H1 (cell line): ENCODE results near the gene GNG10. TPM values are rescaled to one million over a fixed set of nuclear protein-coding genes. Genes with fewer than 3 reads are reported as not detected.

Source experiments
- polyA plus RNA-seq, 7 experiments: library from polyadenylated mRNA; depleted of rRNA in 3 of 7; stranded (reverse) in 5 of 7; unstranded in 2 of 7; fragments of >200 nt in 5 of 7; fragments of 200-250 nt in 2 of 7; gene quantifications; 1 replicate in 5 of 7; 2 replicates in 1 of 7; 4 replicates in 1 of 7; pipeline versions ENCODE4 v1.2.1 to v1.2.3, GENCODE V29; 2011 to 2013; ENCODE audit warnings: missing spikeins in 2 of 7, mixed read lengths in 2 of 7
- total RNA-seq: library from RNA; stranded (reverse); fragmentation: NEBNext Ultra II Directional; extraction: Animal tissue kit (Norgen Biotek cat#: 25700); gene quantifications from 2 replicates; pipeline ENCODE4 v1.2.1, GENCODE V29; 2021

Gene GNG10
- total and polyA plus RNA-seq, 2 of the 8 experiments (the other 6 are each of a cell fraction or from before 2014, with no cell fraction given), result 24.7 to 28.5 TPM

Other genes with a start within 250 kb of the GNG10 start
- 123 and 131 TPM in 2 replicates for gene ECPAS, start 177.2 kb upstream of the GNG10 start, total RNA-seq
- gene ECPAS, start 177.2 kb upstream of the GNG10 start, polyA plus RNA-seq (2011; rRNA removed), result 15.6 and 20.9 TPM in 2 replicates
- gene ZNF483, start 136.4 kb upstream of the GNG10 start, total RNA-seq, result 82.0 and 83.8 TPM in 2 replicates
- 3.2 and 4.8 TPM in 2 replicates for gene ZNF483, start 136.4 kb upstream of the GNG10 start, polyA plus RNA-seq (2011; rRNA removed)
- gene PTGR1, start 62.0 kb upstream of the GNG10 start, total RNA-seq, result 28.5 and 29.3 TPM in 2 replicates
- 12.4 and 16.9 TPM in 2 replicates for gene PTGR1, start 62.0 kb upstream of the GNG10 start, polyA plus RNA-seq (2011; rRNA removed)
- 6.2 and 6.6 TPM in 2 replicates for gene DNAJC25, start 30.3 kb upstream of the GNG10 start, total RNA-seq
- 2.5 and 2.7 TPM in 2 replicates for gene DNAJC25, start 30.3 kb upstream of the GNG10 start, polyA plus RNA-seq (2011; rRNA removed)
- gene SHOC1, start 133.3 kb downstream of the GNG10 start, total RNA-seq, result not detected in 2 replicates
- gene SHOC1, start 133.3 kb downstream of the GNG10 start, polyA plus RNA-seq (2011; rRNA removed), result not detected in 2 replicates
- gene UGCG, start 235.2 kb downstream of the GNG10 start, total RNA-seq, result 31.4 and 34.0 TPM in 2 replicates
- 7.3 and 14.9 TPM in 2 replicates for gene UGCG, start 235.2 kb downstream of the GNG10 start, polyA plus RNA-seq (2011; rRNA removed)